ENCODE data around the gene MGST3. TPM values are rescaled to one million over a fixed set of nuclear protein-coding genes. Genes with fewer than 3 reads are reported as not detected.

MGST3 gene
- polyA plus RNA-seq, 1 of the 3 experiments (the other 2 are of a cell fraction) = 270 TPM

- H3K9ac ChIP-seq = no peak overlapping the region
- peaks cover 0 to 3% of the 10 kb centered on the region in 2 experiments for H3K36me3 ChIP-seq (replicated peaks in 1 of 2; ENCODE audit: control insufficient read depth in 1 of 2, insufficient read depth in 2 of 2, low read length in 1 of 2)
- no peak for DNase-seq
- no peak overlapping the region for H3K4me2 ChIP-seq
- TF ChIP-seq YY1 (IDR thresholded peaks at IDR 0.05; ENCODE audit: low read depth) = no peak
- TF ChIP-seq MEF2A (IDR thresholded peaks at IDR 0.05; ENCODE audit: borderline replicate concordance, low read depth) = no peak
- no peak for TF ChIP-seq SMC3 (IDR thresholded peaks at IDR 0.05; ENCODE audit: low read depth, low read length)
- TF ChIP-seq, protein P1, sequence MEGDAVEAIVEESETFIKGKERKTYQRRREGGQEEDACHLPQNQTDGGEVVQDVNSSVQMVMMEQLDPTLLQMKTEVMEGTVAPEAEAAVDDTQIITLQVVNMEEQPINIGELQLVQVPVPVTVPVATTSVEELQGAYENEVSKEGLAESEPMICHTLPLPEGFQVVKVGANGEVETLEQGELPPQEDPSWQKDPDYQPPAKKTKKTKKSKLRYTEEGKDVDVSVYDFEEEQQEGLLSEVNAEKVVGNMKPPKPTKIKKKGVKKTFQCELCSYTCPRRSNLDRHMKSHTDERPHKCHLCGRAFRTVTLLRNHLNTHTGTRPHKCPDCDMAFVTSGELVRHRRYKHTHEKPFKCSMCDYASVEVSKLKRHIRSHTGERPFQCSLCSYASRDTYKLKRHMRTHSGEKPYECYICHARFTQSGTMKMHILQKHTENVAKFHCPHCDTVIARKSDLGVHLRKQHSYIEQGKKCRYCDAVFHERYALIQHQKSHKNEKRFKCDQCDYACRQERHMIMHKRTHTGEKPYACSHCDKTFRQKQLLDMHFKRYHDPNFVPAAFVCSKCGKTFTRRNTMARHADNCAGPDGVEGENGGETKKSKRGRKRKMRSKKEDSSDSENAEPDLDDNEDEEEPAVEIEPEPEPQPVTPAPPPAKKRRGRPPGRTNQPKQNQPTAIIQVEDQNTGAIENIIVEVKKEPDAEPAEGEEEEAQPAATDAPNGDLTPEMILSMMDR (IDR thresholded peaks at IDR 0.05) = no peak
- TF ChIP-seq TCF12 (IDR thresholded peaks at IDR 0.05) = no peak
- no peak overlapping the region for H3K27ac ChIP-seq (ENCODE audit: low read depth in 2 of 2, low read length in 1 of 2)
- no peaks in the 10 kb centered on the region for H3K9me3 ChIP-seq
- 86% methylated on average over 6 of the region's 6 CpGs for WGBS (ENCODE audit: low lambda C conversion rate)
- no peak overlapping the region for H3K4me3 ChIP-seq (ENCODE audit: low read depth in 2 of 2, low read length in 1 of 2)
- H3F3A ChIP-seq (replicated peaks; ENCODE audit: insufficient read depth) = peaks cover 11% of the 10 kb centered on the region
- H2AFZ ChIP-seq (ENCODE audit: low read depth) = no peak overlapping the region
- H3K79me2 ChIP-seq (ENCODE audit: insufficient read depth) = peaks cover 19% of the 10 kb centered on the region
- ChIA-PET POLR2A (no interaction called here), CTCF (no interaction called here)
- peaks cover 3 to 17% of the 10 kb centered on the region in 2 experiments; a peak in 3 of 4 replicates for H3K4me1 ChIP-seq (ENCODE audit: control insufficient read depth in 1 of 2, insufficient read depth in 2 of 2, low read depth in 1 of 2, low read length in 1 of 2)
- no peaks in the 10 kb centered on the region for H3K9me2 ChIP-seq
- no peaks in the 10 kb centered on the region for H3K27me3 ChIP-seq (ENCODE audit: insufficient read depth)
- H4K20me1 ChIP-seq (ENCODE audit: insufficient read depth) = peaks cover 8% of the 10 kb centered on the region; the same call in 1 of the 2 replicates
These were observed 2.7 kb upstream of the MGST3 start for GRCh38 chr1:165628147-165628822.

- POLR2A ChIA-PET = no interaction called here
- H3K27ac ChIP-seq (ENCODE audit: low read depth in 2 of 2, low read length in 1 of 2) = no peak overlapping the region
- no peak overlapping the region for H3K4me3 ChIP-seq (ENCODE audit: low read depth in 2 of 2, low read length in 1 of 2)
- CTCF ChIA-PET = interaction anchor here (2.0 kb wide), 1 partner anchor 28 kb away, joined by 9 read pairs; no protein-coding TSS in a partner anchor
- 77% methylated on average over 3 of the region's 3 CpGs for WGBS (ENCODE audit: low lambda C conversion rate)
- H3K9ac ChIP-seq = no peak overlapping the region
- H3K79me2 ChIP-seq (ENCODE audit: insufficient read depth) = peaks cover 27% of the 10 kb centered on the region
- H4K20me1 ChIP-seq (ENCODE audit: insufficient read depth) = peaks cover 12% of the 10 kb centered on the region
- TF ChIP-seq RFX5 (IDR thresholded peaks at IDR 0.05; ENCODE audit: low read length) = no peak
- no peak for TF ChIP-seq MXI1 (IDR thresholded peaks at IDR 0.05; ENCODE audit: low read depth, low read length)
- TF ChIP-seq, protein P2, sequence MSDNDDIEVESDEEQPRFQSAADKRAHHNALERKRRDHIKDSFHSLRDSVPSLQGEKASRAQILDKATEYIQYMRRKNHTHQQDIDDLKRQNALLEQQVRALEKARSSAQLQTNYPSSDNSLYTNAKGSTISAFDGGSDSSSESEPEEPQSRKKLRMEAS (IDR thresholded peaks at IDR 0.05; ENCODE audit: low read depth) = no peak
- no peaks in the 10 kb centered on the region for H3K9me3 ChIP-seq
- H3K27me3 ChIP-seq (ENCODE audit: insufficient read depth) = no peaks in the 10 kb centered on the region
- peaks cover 11% of the 10 kb centered on the region for H3F3A ChIP-seq (replicated peaks; ENCODE audit: insufficient read depth)
- no peak overlapping the region for H3K4me2 ChIP-seq
- H3K36me3 ChIP-seq (replicated peaks in 1 of 2; ENCODE audit: control insufficient read depth in 1 of 2, insufficient read depth in 2 of 2, low read length in 1 of 2) = peaks cover 0 to 3% of the 10 kb centered on the region in 2 experiments
- H3K9me2 ChIP-seq = no peaks in the 10 kb centered on the region
- H3K4me1 ChIP-seq (ENCODE audit: control insufficient read depth in 1 of 2, insufficient read depth in 2 of 2, low read depth in 1 of 2, low read length in 1 of 2) = peaks cover 7 to 21% of the 10 kb centered on the region in 2 experiments; a peak in 3 of 4 replicates
- H2AFZ ChIP-seq (ENCODE audit: low read depth) = no peak overlapping the region
- DNase-seq = no peak
These were observed 1.9 kb upstream of the MGST3 start for GRCh38 chr1:165629151-165629550.
